ENCODE results near the gene KIAA1217. TPM values are rescaled to one million over a fixed set of nuclear protein-coding genes. Genes with fewer than 3 reads are reported as not detected.

The KIAA1217 gene
- total and polyA plus RNA-seq, 8 donors: 11.9 to 36.7 (median 19.8) TPM

- H3K9me3 ChIP-seq: no peaks in the 10 kb centered on the region
- TF ChIP-seq CTCF (IDR thresholded peaks at IDR 0.05): no peak
- WGBS, 2 donors: 94 to 96% methylated on average over 4 of the region's 4 CpGs
- no peaks in the 10 kb centered on the region for H3K27me3 ChIP-seq
- FAIRE-seq (no peak), ATAC-seq (no peak), DNase-seq (no peak)
- H3K4me3 ChIP-seq: no peak overlapping the region
- no peaks in the 10 kb centered on the region for H3K36me3 ChIP-seq
- H3K4me1 ChIP-seq: peaks cover 0 to 3% (median 1%) of the 10 kb centered on the region in 3 donors
- H3K27ac ChIP-seq: no peak overlapping the region
- intact Hi-C loops (cut with DNase I): no loop called here
These were observed 246.5 kb downstream of the KIAA1217 start for GRCh38 chr10:24455447-24455846.

GRCh38 chr10:24456322-24456721 is 247.4 kb downstream of the KIAA1217 start:
- Histone ChIP-seq H3K36me3 (no peaks in the 10 kb centered on the region), H3K4me3 (no peak overlapping the region), H3K4me1 (no peaks in the 10 kb centered on the region), H3K9me3 (no peaks in the 10 kb centered on the region), H3K27me3 (no peaks in the 10 kb centered on the region), H3K27ac (peak overlapping the region in 1 of 4 donors; percentile 17)
- intact Hi-C loops (cut with DNase I): no loop called here
- ATAC-seq (peak in 2 of 4 donors; percentile 46 to 67), FAIRE-seq (no peak), DNase-seq (no peak)
- no peak for TF ChIP-seq CTCF (IDR thresholded peaks at IDR 0.05)
- WGBS, 2 donors: 86 to 94% methylated on average over 4 of the region's 4 CpGs

GRCh38 chr10:24457661-24458318 is 248.9 kb downstream of the KIAA1217 start:
- H3K4me3 ChIP-seq: no peak overlapping the region
- H3K36me3 ChIP-seq: no peaks in the 10 kb centered on the region
- peaks cover 0 to 6% (median 4%) of the 10 kb centered on the region in 3 donors for H3K4me1 ChIP-seq
- no peak overlapping the region for H3K27ac ChIP-seq
- ATAC-seq: peak in 2 of 4 donors; percentile 17 to 40
- no peak for TF ChIP-seq CTCF (IDR thresholded peaks at IDR 0.05)
- FAIRE-seq: no peak
- H3K9me3 ChIP-seq: no peaks in the 10 kb centered on the region
- no peak for DNase-seq
- 84 to 88% methylated on average over 7 of the region's 7 CpGs for WGBS, 2 donors
- intact Hi-C loops (cut with DNase I): no loop called here
- H3K27me3 ChIP-seq: no peaks in the 10 kb centered on the region

- ATAC-seq (no peak), FAIRE-seq (no peak), DNase-seq (no peak)
- WGBS, 2 donors: 77% methylated on average over 3 of the region's 3 CpGs
- intact Hi-C loops (cut with DNase I): no loop called here
- Histone ChIP-seq H3K27ac (no peak overlapping the region), H3K4me3 (no peak overlapping the region), H3K4me1 (peaks cover 18 to 25% (median 24%) of the 10 kb centered on the region in 3 donors), H3K9me3 (no peaks in the 10 kb centered on the region), H3K27me3 (no peaks in the 10 kb centered on the region), H3K36me3 (no peaks in the 10 kb centered on the region)
- no peak for TF ChIP-seq CTCF (IDR thresholded peaks at IDR 0.05)
These were observed 250.9 kb downstream of the KIAA1217 start for GRCh38 chr10:24459836-24460235.

GRCh38 chr10:24462291-24462813 is 253.4 kb downstream of the KIAA1217 start:
- 87 to 88% methylated on average over 7 of the region's 7 CpGs for WGBS, 2 donors
- Histone ChIP-seq H3K4me3 (no peak overlapping the region), H3K27me3 (no peaks in the 10 kb centered on the region), H3K9me3 (no peaks in the 10 kb centered on the region), H3K4me1 (peaks cover 19 to 28% (median 26%) of the 10 kb centered on the region in 3 donors), H3K27ac (peak overlapping the region in 1 of 4 donors; percentile 97), H3K36me3 (no peaks in the 10 kb centered on the region)
- TF ChIP-seq CTCF (IDR thresholded peaks at IDR 0.05): no peak
- no peak for ATAC-seq
- DNase-seq: no peak
- intact Hi-C loops (cut with DNase I): no loop called here
- no peak for FAIRE-seq
